Measurements from ENCODE around the gene AJAP1.

The AJAP1 gene

DNA sequence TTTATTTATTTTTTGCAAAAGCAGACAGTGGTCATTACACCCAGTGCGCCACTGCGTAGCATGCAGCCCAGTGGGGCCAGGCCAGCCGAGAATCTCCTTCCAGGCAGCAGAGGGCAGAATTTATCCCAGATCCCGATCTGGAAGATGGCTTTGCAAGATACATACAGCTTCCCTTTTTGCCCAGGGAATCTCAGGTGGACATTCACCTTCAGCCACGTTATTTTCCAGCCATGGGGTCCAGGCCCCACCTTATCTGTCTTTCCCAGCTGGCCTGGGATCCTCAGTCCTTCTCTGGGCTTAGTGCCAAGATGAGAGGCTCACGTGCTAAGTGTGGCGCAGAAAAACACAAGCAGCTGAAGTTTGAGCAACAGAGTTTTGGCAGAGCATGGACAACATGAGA, 123.6 kb downstream of the AJAP1 start:
- DNase-seq, result no peak

- no peak for DNase-seq
Measured at GRCh38 chr1:4781646-4782045, 127.2 kb downstream of the AJAP1 start.

DNA sequence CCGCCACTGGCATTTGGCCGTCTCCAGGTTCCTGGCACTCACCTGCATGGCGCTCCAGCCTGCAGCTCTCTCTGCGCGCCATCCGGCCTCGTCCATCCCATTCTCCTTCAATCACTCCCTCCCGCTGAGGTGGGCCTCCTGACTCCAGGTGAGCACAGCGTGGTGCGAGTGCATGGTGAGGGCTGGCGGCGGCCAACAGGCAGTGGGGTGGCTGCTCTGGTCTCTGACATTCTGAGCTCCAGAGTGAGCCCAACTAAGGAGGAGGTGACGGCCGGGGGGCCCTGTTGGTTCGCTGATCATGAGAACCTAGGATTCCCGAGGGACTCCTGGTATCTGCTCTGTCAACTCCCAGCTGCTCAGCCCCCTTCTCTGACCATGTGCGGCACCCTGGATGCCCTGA, 130.4 kb downstream of the AJAP1 start:
- no peak for DNase-seq

- no peak for DNase-seq
Measured at GRCh38 chr1:4786055-4786454, 131.6 kb downstream of the AJAP1 start.

DNA sequence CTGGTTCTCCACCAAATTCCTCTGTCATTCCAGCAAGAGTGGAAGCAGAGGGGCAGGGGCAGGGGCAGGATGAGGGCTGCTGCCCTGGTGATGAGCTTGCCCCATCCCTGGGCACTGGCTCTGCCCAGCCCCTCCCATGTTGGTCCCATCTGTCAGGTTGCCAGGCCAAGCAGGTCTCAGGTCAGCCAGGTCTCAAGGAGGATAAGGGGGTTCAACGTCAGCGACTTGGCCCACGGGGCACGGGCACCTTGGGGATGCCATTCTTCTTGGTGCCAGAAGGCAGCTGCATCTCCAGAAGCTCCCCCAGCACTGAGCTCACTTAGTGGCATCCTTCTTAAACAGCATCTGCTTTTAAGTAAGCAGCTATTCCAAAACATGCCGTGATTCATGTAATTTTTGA, 133.1 kb downstream of the AJAP1 start:
- no peak for DNase-seq

DNA sequence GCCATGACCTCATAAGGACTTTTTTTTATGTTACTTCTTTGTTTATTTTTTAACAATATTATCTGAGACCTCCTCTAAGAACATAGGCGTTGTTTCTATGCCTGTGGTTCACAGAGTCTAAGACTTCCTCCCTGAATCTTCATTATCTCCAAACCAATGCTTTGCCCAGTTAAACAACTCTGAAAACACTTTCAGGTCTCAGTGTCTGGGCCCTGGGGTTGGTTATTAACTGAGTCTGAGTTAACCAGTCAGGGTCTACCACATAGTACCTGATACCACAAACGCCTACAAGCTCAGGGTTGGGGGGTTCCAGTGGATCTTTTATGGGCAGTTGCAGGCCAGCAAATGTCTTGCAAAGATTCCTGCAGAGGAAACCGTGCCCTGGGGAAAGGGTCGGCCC, 138.2 kb downstream of the AJAP1 start:
- no peak for DNase-seq

DNA sequence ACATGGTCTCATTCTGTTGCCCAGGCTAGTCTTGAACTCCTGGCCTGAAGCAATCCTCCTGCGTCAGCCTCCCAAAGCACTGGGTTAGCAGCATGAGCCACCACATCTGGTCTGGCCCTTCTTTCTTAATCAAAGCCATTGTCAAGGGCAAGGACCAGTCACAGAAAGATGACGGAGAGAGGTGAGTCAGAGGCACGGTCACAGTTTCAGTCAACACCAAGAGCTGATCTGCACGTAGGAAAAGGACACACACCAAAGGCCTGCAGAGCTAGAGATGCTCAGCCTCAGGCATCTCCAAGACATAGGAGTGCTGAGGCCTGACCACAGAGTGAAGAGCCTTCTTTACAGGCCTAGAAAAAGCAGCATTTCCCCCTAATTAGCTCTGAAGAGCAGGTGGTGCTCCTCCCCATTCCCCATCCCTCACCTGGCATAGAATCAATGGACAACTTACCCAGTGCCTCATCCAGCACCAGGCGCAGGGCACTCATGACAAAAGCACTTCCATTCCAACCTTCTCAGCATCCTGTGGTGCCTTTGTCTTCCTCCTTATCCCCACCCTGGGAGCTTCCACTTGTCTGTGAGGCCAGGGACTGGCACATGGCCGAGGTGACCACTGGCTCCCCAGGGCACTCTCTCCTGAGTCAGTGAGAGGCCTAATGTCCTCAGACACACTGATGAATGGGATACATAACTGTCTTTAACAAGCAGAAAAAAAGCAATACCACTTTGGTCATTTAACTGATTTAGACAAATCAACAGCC, 139.8 kb downstream of the AJAP1 start:
- DNase-seq, result no peak

GRCh38 chr1:4796161-4797015, 142.0 kb downstream of the AJAP1 start:
- no peak for DNase-seq

DNA sequence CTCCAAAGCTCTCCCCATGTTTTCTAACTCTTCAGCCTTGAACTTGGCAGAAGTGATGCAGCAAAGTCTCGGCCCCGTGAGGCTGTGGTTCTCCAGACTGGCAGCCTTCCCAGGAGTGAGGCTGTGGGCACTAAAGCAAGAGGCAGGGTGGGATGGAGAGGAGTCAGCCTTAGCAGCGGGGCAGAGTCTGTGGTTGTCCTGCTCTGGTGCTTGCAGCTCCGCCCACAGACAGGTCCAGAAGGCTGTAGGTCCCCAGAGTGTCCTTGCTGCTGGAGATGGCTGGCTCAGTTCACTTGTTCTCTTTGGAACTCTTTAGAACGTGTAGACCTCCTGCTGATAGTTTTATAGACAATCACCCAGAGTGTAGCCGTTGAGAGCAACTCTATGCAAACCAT, 142.6 kb downstream of the AJAP1 start:
- no peak for DNase-seq

GRCh38 chr1:4797429-4797828, 143.0 kb downstream of the AJAP1 start:
- no peak for DNase-seq

GRCh38 chr1:4801192-4801924, 146.9 kb downstream of the AJAP1 start:
- no peak for DNase-seq

DNA sequence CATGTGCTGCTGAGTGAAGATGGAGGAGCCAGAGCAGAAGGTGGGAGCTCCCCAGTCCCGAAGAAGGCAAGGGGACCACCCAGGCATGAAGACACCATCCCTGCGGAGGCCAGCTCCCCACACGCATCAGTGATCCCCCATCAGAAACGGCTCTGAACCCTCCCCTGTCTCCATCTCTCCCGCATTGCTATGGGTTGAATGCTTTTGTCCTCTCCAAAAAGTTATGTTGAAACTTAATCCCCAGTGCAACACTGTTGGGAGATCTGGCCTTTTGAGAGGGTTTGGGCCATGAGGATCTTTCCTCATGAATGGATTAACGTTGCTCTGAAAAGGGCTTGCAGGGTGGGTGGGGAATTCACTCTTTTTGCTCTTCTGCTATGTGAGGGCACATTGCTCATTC, 147.6 kb downstream of the AJAP1 start:
- DNase-seq, result no peak

DNA sequence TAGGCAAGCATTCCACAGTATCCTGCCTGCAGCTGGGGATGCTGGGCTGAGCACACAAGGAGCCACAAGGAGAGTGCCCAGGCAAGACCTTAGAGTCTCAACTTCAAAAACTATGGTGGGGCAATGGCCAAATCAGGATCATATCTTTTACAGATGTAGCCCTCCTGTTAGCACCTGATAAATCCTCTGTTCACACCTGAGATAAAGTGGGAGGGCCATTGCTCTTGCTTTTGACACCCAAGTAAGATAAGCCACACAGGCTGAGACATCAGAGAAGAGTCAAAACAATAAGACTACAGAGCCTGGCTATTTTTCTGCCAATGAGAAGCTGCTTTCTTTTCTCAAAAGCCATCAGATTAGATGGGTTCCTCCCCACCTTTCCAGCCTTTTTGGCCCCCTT, 148.9 kb downstream of the AJAP1 start:
- no peak for DNase-seq

GRCh38 chr1:4805987-4806386, 151.6 kb downstream of the AJAP1 start:
- DNase-seq, result no peak

DNA sequence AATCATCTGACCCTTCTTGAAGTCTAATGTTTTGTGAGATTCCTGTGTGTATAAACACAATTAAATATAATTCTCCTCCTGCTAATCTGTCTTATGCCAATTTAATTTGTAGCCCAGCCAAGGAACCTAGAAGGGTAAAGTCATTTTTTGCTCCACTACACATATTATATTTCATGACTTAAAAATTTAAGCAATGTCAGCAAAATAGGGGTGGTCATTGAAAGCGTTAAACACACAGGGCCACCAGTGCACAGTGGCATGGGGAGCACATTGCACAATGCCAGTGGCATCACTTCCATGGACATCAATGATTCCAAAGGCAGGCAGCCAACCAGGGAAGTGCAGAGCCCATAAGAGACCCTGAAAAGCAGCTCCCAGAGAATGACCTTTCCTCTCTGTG, 166.1 kb downstream of the AJAP1 start:
- no peak for DNase-seq

DNA sequence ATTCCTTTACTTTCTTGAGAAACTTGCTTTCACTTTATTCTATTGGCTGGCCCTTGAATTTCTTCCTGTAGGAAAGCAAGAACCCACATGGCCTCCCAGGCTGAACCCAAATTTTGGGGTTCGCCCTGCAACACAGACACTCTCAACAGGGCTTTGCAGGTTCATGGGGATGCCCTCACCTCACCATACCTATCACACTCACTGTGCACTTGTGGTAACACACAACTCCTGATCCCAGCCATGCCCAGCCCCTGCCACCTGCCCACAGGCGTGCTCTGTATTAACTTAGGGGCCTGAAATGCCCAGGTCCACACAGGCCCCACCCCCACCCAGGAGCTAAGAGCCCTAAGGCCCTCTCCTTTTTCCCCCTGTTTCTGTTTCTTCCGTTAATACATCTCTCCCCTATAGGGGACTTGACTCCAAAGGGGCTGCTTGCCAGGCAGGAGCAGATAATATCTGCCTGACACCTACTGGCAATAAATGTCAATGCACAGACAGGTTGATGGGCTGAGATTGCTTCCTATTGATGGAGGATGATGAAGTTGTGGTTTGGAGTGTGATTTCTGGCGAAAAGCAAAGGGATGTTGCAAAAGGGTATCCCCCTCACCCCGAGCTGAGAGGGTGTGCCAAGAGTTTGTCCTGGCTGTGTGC, 171.5 kb downstream of the AJAP1 start:
- DNase-seq, result peak; percentile 4

GRCh38 chr1:4830707-4831106, 176.3 kb downstream of the AJAP1 start:
- DNase-seq, result no peak

DNA sequence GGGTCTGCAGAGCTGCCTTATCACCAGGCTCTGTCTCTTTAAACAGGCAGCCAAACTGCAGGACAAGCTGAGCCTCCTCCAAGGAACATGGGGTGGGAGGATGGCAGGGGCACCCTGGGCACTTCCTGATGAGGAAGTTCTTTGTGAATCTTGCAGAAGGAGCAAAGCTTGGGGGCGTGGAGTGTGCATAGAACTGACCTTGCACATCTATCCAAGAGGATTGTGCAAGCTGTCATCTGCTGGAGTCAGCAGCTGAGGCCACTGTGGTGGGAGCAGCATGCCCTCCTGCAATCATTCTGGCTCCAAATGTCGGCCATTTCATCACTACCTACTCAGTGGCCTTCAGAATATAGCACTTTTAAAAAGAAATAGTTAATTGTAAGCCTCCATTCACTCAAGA, 182.2 kb downstream of the AJAP1 start:
- DNase-seq, result no peak

- DNase-seq, result no peak
Measured at GRCh38 chr1:4837031-4837600, 182.7 kb downstream of the AJAP1 start.

DNA sequence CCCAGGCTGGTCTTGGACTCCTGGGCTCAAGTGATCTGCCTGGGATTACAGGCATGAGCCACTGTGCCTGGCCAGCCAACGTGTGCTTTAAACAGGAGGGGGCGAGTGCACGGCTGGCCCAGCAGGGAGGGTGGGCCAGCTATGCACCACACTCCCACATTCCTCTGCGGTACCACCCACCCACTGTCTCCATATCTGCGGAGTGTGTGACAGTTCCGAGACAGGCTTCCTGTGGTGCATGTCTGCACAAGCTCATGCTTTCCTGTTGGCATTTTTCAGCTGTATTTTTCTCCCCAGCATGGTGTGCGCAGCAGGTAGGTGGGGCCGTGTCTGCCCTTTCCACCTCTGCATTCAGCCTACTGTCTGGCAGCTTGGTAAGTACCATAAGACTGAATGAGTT, 183.3 kb downstream of the AJAP1 start:
- no peak for DNase-seq

- no peak for DNase-seq
Measured at GRCh38 chr1:4838231-4838630, 183.8 kb downstream of the AJAP1 start.
